ENCODE measurements around the gene TTLL11. TPM values are rescaled to one million over a fixed set of nuclear protein-coding genes. Genes with fewer than 3 reads are reported as not detected.

TTLL11 gene
- polyA plus RNA-seq, 1 of the 3 experiments (the other 2 are of a cell fraction): 6.8 TPM

DNA sequence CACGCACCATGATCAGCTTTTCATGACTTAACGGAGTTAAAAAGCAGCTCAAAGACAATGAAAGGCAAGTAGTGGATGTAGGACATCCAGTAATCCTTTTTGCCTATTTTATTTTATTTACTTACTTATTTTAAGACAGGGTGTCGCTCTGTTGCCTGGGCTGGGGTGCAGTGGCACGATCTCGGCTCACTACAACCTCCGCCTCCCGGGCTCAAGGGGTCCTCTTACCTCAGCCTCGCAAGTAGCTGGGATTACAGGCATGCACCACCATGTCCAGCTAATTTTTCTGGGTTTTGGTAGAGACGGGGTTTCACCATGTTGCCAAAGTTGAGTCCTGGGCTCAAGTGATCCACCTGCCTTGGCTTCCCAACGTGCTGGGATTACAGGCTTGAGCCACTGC lies 292.7 kb downstream of the TTLL11 start (continued):
- TF ChIP-seq RFX5 (IDR thresholded peaks at IDR 0.05; ENCODE audit: low read length) (no peak), ELF1 (IDR thresholded peaks at IDR 0.05) (no peak), MEF2A (IDR thresholded peaks at IDR 0.05; ENCODE audit: borderline replicate concordance, low read depth) (no peak)
- TF ChIP-seq, protein P1, sequence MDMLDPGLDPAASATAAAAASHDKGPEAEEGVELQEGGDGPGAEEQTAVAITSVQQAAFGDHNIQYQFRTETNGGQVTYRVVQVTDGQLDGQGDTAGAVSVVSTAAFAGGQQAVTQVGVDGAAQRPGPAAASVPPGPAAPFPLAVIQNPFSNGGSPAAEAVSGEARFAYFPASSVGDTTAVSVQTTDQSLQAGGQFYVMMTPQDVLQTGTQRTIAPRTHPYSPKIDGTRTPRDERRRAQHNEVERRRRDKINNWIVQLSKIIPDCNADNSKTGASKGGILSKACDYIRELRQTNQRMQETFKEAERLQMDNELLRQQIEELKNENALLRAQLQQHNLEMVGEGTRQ (IDR thresholded peaks at IDR 0.05; ENCODE audit: borderline replicate concordance, low read depth, low read length): no peak

DNA sequence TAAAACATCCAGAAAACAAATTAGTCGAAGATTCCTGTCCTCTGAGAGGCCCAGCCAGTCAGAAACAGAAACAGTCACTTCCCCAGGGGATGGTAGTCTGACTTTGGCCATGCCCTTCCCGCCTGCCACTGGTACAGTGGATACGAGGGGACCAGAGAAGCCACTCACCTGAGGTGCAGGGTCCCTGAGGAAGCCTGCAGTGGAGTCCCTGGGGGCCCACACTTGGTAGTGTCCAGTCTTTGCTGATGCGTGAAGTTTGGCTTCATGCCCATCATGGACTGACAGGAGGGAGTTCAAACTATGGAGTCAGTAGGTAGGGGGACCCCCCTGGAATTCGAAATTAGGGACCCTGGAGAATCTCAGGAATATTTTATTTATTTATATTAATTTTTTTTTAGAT lies 294.2 kb downstream of the TTLL11 start:
- no peaks in the 10 kb centered on the region for H3K79me2 ChIP-seq (ENCODE audit: insufficient read depth)
- no peaks in the 10 kb centered on the region for H4K20me1 ChIP-seq (ENCODE audit: insufficient read depth)
- TF ChIP-seq MXI1 (IDR thresholded peaks at IDR 0.05; ENCODE audit: low read depth, low read length) (no peak), FOXM1 (IDR thresholded peaks at IDR 0.05; ENCODE audit: low read depth) (no peak), NFIC (IDR thresholded peaks at IDR 0.05; ENCODE audit: borderline replicate concordance) (no peak), RXRA (IDR thresholded peaks at IDR 0.05; ENCODE audit: borderline replicate concordance, low read depth) (no peak), ELF1 (IDR thresholded peaks at IDR 0.05) (no peak), FOXJ3 (CRISPR knock-in tag; IDR thresholded peaks at IDR 0.05) (no peak), NRF1 (IDR thresholded peaks at IDR 0.05; ENCODE audit: low read depth, low read length) (no peak), FOSL2 (IDR thresholded peaks at IDR 0.05; ENCODE audit: borderline replicate concordance, low read depth) (no peak), GATA2 (CRISPR knock-in tag; IDR thresholded peaks at IDR 0.05) (no peak), CHD2 (IDR thresholded peaks at IDR 0.05; ENCODE audit: low read length, partially characterized antibody) (no peak), MEF2A (IDR thresholded peaks at IDR 0.05; ENCODE audit: borderline replicate concordance, low read depth) (no peak), TCF12 (IDR thresholded peaks at IDR 0.05) (no peak)
- TF ChIP-seq, protein P2, sequence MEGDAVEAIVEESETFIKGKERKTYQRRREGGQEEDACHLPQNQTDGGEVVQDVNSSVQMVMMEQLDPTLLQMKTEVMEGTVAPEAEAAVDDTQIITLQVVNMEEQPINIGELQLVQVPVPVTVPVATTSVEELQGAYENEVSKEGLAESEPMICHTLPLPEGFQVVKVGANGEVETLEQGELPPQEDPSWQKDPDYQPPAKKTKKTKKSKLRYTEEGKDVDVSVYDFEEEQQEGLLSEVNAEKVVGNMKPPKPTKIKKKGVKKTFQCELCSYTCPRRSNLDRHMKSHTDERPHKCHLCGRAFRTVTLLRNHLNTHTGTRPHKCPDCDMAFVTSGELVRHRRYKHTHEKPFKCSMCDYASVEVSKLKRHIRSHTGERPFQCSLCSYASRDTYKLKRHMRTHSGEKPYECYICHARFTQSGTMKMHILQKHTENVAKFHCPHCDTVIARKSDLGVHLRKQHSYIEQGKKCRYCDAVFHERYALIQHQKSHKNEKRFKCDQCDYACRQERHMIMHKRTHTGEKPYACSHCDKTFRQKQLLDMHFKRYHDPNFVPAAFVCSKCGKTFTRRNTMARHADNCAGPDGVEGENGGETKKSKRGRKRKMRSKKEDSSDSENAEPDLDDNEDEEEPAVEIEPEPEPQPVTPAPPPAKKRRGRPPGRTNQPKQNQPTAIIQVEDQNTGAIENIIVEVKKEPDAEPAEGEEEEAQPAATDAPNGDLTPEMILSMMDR (IDR thresholded peaks at IDR 0.05): no peak
- TF ChIP-seq, protein P3, sequence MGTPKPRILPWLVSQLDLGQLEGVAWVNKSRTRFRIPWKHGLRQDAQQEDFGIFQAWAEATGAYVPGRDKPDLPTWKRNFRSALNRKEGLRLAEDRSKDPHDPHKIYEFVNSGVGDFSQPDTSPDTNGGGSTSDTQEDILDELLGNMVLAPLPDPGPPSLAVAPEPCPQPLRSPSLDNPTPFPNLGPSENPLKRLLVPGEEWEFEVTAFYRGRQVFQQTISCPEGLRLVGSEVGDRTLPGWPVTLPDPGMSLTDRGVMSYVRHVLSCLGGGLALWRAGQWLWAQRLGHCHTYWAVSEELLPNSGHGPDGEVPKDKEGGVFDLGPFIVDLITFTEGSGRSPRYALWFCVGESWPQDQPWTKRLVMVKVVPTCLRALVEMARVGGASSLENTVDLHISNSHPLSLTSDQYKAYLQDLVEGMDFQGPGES (IDR thresholded peaks at IDR 0.05; ENCODE audit: low read depth, low read length): no peak
- H3K36me3 ChIP-seq (replicated peaks in 1 of 2; ENCODE audit: control insufficient read depth in 1 of 2, insufficient read depth in 2 of 2, low read length in 1 of 2): no peaks in the 10 kb centered on the region
- H3K27ac ChIP-seq (ENCODE audit: low read depth in 2 of 2, low read length in 1 of 2): no peak overlapping the region
- no peak overlapping the region for H2AFZ ChIP-seq (ENCODE audit: low read depth)
- CTCF ChIA-PET: no interaction called here
- H3K9me3 ChIP-seq: no peaks in the 10 kb centered on the region
- H3K4me3 ChIP-seq (ENCODE audit: low read depth in 2 of 2, low read length in 1 of 2): no peak overlapping the region
- H3K27me3 ChIP-seq (ENCODE audit: insufficient read depth): no peaks in the 10 kb centered on the region
- H3K9ac ChIP-seq: no peak overlapping the region
- H3K4me1 ChIP-seq (ENCODE audit: control insufficient read depth in 1 of 2, insufficient read depth in 2 of 2, low read depth in 1 of 2, low read length in 1 of 2): no peaks in the 10 kb centered on the region
- DNase-seq: no peak
- H3K9me2 ChIP-seq: no peaks in the 10 kb centered on the region
- WGBS (ENCODE audit: low lambda C conversion rate): 59% methylated on average over 5 of the region's 5 CpGs
- no peaks in the 10 kb centered on the region for H3F3A ChIP-seq (replicated peaks; ENCODE audit: insufficient read depth)
- POLR2A ChIA-PET: no interaction called here
- no peak overlapping the region for H3K4me2 ChIP-seq

Measured in SK-N-SH (cell line).